Endodermal cell (in vitro differentiated cells): ENCODE measurements around the gene GPR62. TPM values are rescaled to one million over a fixed set of nuclear protein-coding genes. Genes with fewer than 3 reads are reported as not detected.

ENCODE experiments used
- DNase-seq: peaks from one replicate; pipeline ENCODE4 v3.0.0-alpha.2; 2017
- H3K27ac ChIP-seq: 2 replicates; pipeline ENCODE4 v1.5.1; 2013; ENCODE audit warnings: mild to moderate bottlenecking, low read depth, low read length, moderate library complexity
- H3K27me3 ChIP-seq: 2 replicates; pipeline ENCODE4 v1.6.1; 2013; ENCODE audit warnings: mild to moderate bottlenecking, low read length, moderate library complexity; ENCODE audit not compliant: insufficient read depth, control insufficient read depth, poor library complexity, severe bottlenecking
- H3K36me3 ChIP-seq: 2 replicates; pipeline ENCODE4 v1.7.0; 2013; ENCODE audit warnings: mild to moderate bottlenecking, low read length, moderate library complexity; ENCODE audit not compliant: control insufficient read depth, insufficient read depth
- H3K4me1 ChIP-seq: one replicate; pipeline ENCODE4 v1.7.0; 2013; ENCODE audit warnings: low read length; ENCODE audit not compliant: control insufficient read depth, insufficient read depth
- H3K4me3 ChIP-seq: 2 replicates; pipeline ENCODE4 v1.5.1; 2013; ENCODE audit warnings: mild to moderate bottlenecking, low read length, moderate library complexity
- H3K9ac ChIP-seq: 2 replicates; pipeline ENCODE4 v1.6.1; 2013; ENCODE audit warnings: mild to moderate bottlenecking, low read length, moderate library complexity; ENCODE audit not compliant: poor library complexity, severe bottlenecking; ENCODE audit errors: extremely low read depth
- H3K9me3 ChIP-seq: 2 replicates; pipeline ENCODE4 v1.6.1; 2013; ENCODE audit warnings: mild to moderate bottlenecking, low read length, moderate library complexity; ENCODE audit not compliant: control insufficient read depth
- H3K27ac Mint-ChIP-seq: 2 replicates; pipeline ENCODE4 v1.8.0; 2020; ENCODE audit warnings: mixed read lengths
- H3K27me3 Mint-ChIP-seq: 2 replicates; pipeline ENCODE4 v1.8.0; 2021; ENCODE audit warnings: mild to moderate bottlenecking, mixed read lengths; ENCODE audit not compliant: insufficient read depth
- H3K36me3 Mint-ChIP-seq: 2 replicates; pipeline ENCODE4 v1.8.0; 2020; ENCODE audit warnings: low read depth, mixed read lengths
- H3K4me1 Mint-ChIP-seq: 2 replicates; pipeline ENCODE4 v1.8.0; 2020; ENCODE audit warnings: mixed read lengths
- H3K4me3 Mint-ChIP-seq: 2 replicates; pipeline ENCODE4 v1.8.0; 2020; ENCODE audit warnings: mild to moderate bottlenecking, moderate library complexity, mixed read lengths
- H3K9me3 Mint-ChIP-seq: 2 replicates; pipeline ENCODE4 v1.8.0; 2020; ENCODE audit warnings: mild to moderate bottlenecking, mixed read lengths
- WGBS, 2 experiments: methylation state at CpG; one replicate each; pipeline versions ENCODE4 v1.1.5 to v1.1.7; 2013; ENCODE audit warnings: missing lambda C conversion rate in 2 of 2, mixed read lengths in 1 of 2; ENCODE audit not compliant: insufficient coverage in 1 of 2, insufficient read length in 1 of 2; 5-methylcytosine and 5-hydroxymethylcytosine counted together
- total RNA-seq, 2 donors: library from RNA; stranded (reverse); fragmentation: NEBNext Ultra II Directional in 1 of 2; extraction: Animal tissue kit (Norgen Biotek cat#: 25700) in 1 of 2; gene quantifications; 2 replicates in 1 of 2; 3 replicates in 1 of 2; pipeline ENCODE4 v1.2.1, GENCODE V29; 2021
- TF ChIP-seq, protein P1 (sequence below): fragments of 200-600 bp; sonication (generic); conservative IDR thresholded peaks from 2 replicates; pipeline ENCODE4 v1.5.0; 2021; ENCODE audit warnings: antibody characterized with exemption, mild to moderate bottlenecking

The GPR62 gene
- total RNA-seq, 2 donors from 2014 or later = 0.40 to 0.44 TPM

DNA sequence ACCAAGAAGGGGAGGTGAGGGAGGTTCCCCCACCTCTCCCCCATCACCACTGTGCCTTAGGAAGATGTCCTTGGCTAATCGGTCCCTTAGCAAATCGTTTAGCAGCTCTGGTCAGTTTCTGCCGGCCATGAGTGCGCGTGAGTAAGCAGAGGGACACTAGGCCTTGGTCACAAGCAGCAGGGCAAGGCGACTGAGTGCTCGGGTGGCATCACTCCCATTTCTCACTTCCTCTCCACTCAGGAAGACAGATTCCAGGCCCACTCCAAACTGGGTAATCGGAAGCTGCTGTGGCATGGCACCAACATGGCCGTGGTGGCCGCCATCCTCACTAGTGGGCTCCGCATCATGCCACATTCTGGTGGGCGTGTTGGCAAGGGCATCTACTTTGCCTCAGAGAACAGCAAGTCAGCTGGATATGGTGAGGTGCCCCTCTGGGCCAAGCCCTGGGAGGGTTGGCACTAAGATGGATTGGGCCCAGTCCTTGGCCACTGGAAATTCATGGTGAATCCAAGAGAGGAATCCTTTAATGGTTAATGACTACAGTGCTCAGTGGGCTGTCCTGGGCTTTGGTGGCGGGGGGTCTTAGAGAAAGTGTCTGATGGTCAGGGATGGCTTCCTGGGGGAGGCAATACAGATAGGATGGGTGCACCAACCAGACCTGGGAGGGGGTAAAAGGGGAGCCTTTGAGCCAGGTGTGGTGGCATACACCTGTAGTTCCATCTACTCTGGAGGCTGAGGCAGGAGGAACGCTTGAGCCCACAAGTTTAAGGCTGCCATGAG is 9.1 kb upstream of the GPR62 start:
- no peak overlapping the region for H3K27ac ChIP-seq
- no peaks in the 10 kb centered on the region for H3K9me3 ChIP-seq
- Mint-ChIP-seq H3K27me3 (peaks cover 31% of the 10 kb centered on the region), H3K4me3 (no peak overlapping the region), H3K9me3 (no peaks in the 10 kb centered on the region), H3K4me1 (peaks cover 6% of the 10 kb centered on the region), H3K27ac (no peak overlapping the region), H3K36me3 (no peaks in the 10 kb centered on the region)
- H3K4me1 ChIP-seq = peaks cover 6% of the 10 kb centered on the region
- 92 to 94% methylated on average over 9 to 14 of the region's 14 CpGs for WGBS, 2 experiments
- no peaks in the 10 kb centered on the region for H3K36me3 ChIP-seq
- TF ChIP-seq, protein P1, sequence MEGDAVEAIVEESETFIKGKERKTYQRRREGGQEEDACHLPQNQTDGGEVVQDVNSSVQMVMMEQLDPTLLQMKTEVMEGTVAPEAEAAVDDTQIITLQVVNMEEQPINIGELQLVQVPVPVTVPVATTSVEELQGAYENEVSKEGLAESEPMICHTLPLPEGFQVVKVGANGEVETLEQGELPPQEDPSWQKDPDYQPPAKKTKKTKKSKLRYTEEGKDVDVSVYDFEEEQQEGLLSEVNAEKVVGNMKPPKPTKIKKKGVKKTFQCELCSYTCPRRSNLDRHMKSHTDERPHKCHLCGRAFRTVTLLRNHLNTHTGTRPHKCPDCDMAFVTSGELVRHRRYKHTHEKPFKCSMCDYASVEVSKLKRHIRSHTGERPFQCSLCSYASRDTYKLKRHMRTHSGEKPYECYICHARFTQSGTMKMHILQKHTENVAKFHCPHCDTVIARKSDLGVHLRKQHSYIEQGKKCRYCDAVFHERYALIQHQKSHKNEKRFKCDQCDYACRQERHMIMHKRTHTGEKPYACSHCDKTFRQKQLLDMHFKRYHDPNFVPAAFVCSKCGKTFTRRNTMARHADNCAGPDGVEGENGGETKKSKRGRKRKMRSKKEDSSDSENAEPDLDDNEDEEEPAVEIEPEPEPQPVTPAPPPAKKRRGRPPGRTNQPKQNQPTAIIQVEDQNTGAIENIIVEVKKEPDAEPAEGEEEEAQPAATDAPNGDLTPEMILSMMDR = no peak
- H3K4me3 ChIP-seq = no peak overlapping the region
- no peak overlapping the region for H3K9ac ChIP-seq
- H3K27me3 ChIP-seq = peaks cover 23% of the 10 kb centered on the region
- peak; percentile 27 for DNase-seq

DNA sequence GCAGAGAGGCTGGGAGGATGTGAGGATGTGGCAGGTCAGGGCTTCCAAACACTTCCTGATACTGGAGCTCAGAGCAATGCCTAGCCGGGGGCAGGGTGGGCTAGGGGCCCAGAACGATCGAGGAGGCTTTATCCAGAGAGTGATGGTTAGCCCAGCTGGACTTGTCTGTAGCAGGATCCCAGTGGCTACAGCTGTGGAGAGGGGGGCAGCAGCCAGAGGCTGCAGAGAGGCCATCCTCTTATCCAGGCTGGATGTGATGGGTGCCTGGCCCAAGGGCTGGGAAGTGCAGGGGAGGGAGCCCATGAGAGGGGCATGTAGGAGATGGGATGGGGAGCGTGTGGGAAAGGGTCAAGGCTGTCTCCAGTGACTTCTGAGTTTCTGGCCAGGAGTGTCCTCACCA is 8.4 kb upstream of the GPR62 start:
- 91 to 92% methylated on average over 4 of the region's 4 CpGs for WGBS, 2 experiments
- no peaks in the 10 kb centered on the region for H3K36me3 Mint-ChIP-seq
- H3K9me3 ChIP-seq = no peaks in the 10 kb centered on the region
- H3K36me3 ChIP-seq = no peaks in the 10 kb centered on the region
- TF ChIP-seq, protein P1 = no peak
- peaks cover 26% of the 10 kb centered on the region for H3K27me3 ChIP-seq
- H3K4me3 Mint-ChIP-seq = no peak overlapping the region
- no peak overlapping the region for H3K27ac Mint-ChIP-seq
- H3K4me3 ChIP-seq = no peak overlapping the region
- H3K27ac ChIP-seq = no peak overlapping the region
- DNase-seq = no peak
- peaks cover 6% of the 10 kb centered on the region for H3K4me1 ChIP-seq
- H3K27me3 Mint-ChIP-seq = peaks cover 38% of the 10 kb centered on the region
- no peak overlapping the region for H3K9ac ChIP-seq
- peaks cover 5% of the 10 kb centered on the region for H3K4me1 Mint-ChIP-seq
- H3K9me3 Mint-ChIP-seq = no peaks in the 10 kb centered on the region

DNA sequence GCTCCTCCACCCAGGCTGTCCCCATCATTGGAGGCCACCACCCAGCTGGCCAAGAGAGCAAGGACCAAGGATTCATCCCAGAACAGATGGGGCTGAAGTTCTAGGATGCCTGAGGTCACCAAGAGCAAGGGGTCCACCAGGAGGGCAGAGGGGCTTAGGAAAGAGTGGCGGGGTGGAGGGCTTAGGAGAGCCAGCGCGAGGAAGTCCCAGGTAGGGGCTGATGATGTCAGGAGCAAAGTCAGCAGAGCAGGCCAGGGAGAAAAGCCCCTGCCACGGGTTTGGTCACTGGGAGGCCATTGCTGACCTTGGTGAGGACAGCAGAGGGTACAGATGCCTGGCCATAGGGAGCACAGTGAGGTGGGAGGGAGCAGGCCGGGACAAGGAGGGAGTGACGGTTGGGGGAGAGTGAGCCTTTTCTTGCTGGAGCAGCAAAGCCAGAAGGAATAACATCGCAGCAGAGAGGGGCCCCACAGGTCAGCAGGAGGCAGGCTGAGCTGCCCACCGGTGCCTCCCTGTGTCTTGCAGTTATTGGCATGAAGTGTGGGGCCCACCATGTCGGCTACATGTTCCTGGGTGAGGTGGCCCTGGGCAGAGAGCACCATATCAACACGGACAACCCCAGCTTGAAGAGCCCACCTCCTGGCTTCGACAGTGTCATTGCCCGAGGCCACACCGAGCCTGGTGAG is 7.8 kb upstream of the GPR62 start:
- no peaks in the 10 kb centered on the region for H3K36me3 Mint-ChIP-seq
- no peaks in the 10 kb centered on the region for H3K9me3 ChIP-seq
- H3K9me3 Mint-ChIP-seq = no peaks in the 10 kb centered on the region
- peaks cover 3% of the 10 kb centered on the region for H3K4me1 Mint-ChIP-seq
- H3K4me1 ChIP-seq = peaks cover 4% of the 10 kb centered on the region
- no peak overlapping the region for H3K9ac ChIP-seq
- H3K27me3 Mint-ChIP-seq = peaks cover 43% of the 10 kb centered on the region
- 74 to 85% methylated on average over 10 to 13 of the region's 13 CpGs for WGBS, 2 experiments
- no peak overlapping the region for H3K4me3 ChIP-seq
- DNase-seq = no peak
- peaks cover 26% of the 10 kb centered on the region for H3K27me3 ChIP-seq
- H3K27ac Mint-ChIP-seq = no peak overlapping the region
- no peak overlapping the region for H3K27ac ChIP-seq
- TF ChIP-seq, protein P1 = no peak
- no peak overlapping the region for H3K4me3 Mint-ChIP-seq
- H3K36me3 ChIP-seq = no peaks in the 10 kb centered on the region
